Measurements from ENCODE around the gene GLYR1.

GLYR1 gene

GRCh38 chr16:4882000-4882632, 35.0 kb upstream of the GLYR1 start:
- Histone ChIP-seq H3K4me2 (ENCODE audit: low read length) (no peak overlapping the region), H3K36me3 (ENCODE audit: insufficient read depth, low read length) (peaks cover 86% of the 10 kb centered on the region), H3K9me2 (ENCODE audit: low read depth, low read length) (no peaks in the 10 kb centered on the region), H2AFZ (ENCODE audit: low read length) (no peak overlapping the region), H4K20me1 (ENCODE audit: insufficient read depth, low read length) (no peaks in the 10 kb centered on the region), H3F3A (ENCODE audit: insufficient read depth, low read length) (no peaks in the 10 kb centered on the region), H3K9me3 (ENCODE audit: low read length) (no peaks in the 10 kb centered on the region), H3K4me1 (ENCODE audit: insufficient read depth, low read length, severe bottlenecking) (no peaks in the 10 kb centered on the region), H3K9ac (ENCODE audit: low read length) (no peak overlapping the region), H3K4me3 (ENCODE audit: low read depth, low read length, poor library complexity, severe bottlenecking) (no peak overlapping the region), H3K79me2 (ENCODE audit: insufficient read depth, low read length) (no peaks in the 10 kb centered on the region), H3K27me3 (ENCODE audit: insufficient read depth, low read length) (no peaks in the 10 kb centered on the region), H3K27ac (ENCODE audit: low read depth, low read length, poor library complexity, severe bottlenecking) (no peak overlapping the region)
- TF ChIP-seq CTCF (IDR thresholded peaks at IDR 0.05; ENCODE audit: low read length) (no peak), EZH2 (IDR thresholded peaks at IDR 0.05; ENCODE audit: borderline replicate concordance, low read length) (no peak)

- Histone ChIP-seq H4K20me1 (ENCODE audit: insufficient read depth, low read length) (no peaks in the 10 kb centered on the region), H3K27ac (ENCODE audit: low read depth, low read length, poor library complexity, severe bottlenecking) (no peak overlapping the region), H3F3A (ENCODE audit: insufficient read depth, low read length) (no peaks in the 10 kb centered on the region), H3K36me3 (ENCODE audit: insufficient read depth, low read length) (peaks cover 91% of the 10 kb centered on the region), H3K79me2 (ENCODE audit: insufficient read depth, low read length) (no peaks in the 10 kb centered on the region), H3K4me1 (ENCODE audit: insufficient read depth, low read length, severe bottlenecking) (no peaks in the 10 kb centered on the region), H3K9ac (ENCODE audit: low read length) (no peak overlapping the region), H3K9me2 (ENCODE audit: low read depth, low read length) (no peaks in the 10 kb centered on the region), H2AFZ (ENCODE audit: low read length) (no peak overlapping the region), H3K4me2 (ENCODE audit: low read length) (no peak overlapping the region), H3K27me3 (ENCODE audit: insufficient read depth, low read length) (no peaks in the 10 kb centered on the region), H3K9me3 (ENCODE audit: low read length) (no peaks in the 10 kb centered on the region), H3K4me3 (ENCODE audit: low read depth, low read length, poor library complexity, severe bottlenecking) (no peak overlapping the region)
- TF ChIP-seq CTCF (IDR thresholded peaks at IDR 0.05; ENCODE audit: low read length): no peak
- no peak for TF ChIP-seq EZH2 (IDR thresholded peaks at IDR 0.05; ENCODE audit: borderline replicate concordance, low read length)
Observed at GRCh38 chr16:4880006-4880580, 33.0 kb upstream of the GLYR1 start.

- Histone ChIP-seq H3K4me3 (ENCODE audit: low read depth, low read length, poor library complexity, severe bottlenecking) (no peak overlapping the region), H3K79me2 (ENCODE audit: insufficient read depth, low read length) (no peaks in the 10 kb centered on the region), H3F3A (ENCODE audit: insufficient read depth, low read length) (no peaks in the 10 kb centered on the region), H3K27ac (ENCODE audit: low read depth, low read length, poor library complexity, severe bottlenecking) (no peak overlapping the region), H4K20me1 (ENCODE audit: insufficient read depth, low read length) (no peaks in the 10 kb centered on the region), H3K9me3 (ENCODE audit: low read length) (no peaks in the 10 kb centered on the region), H3K9me2 (ENCODE audit: low read depth, low read length) (no peaks in the 10 kb centered on the region), H3K4me2 (ENCODE audit: low read length) (no peak overlapping the region), H3K4me1 (ENCODE audit: insufficient read depth, low read length, severe bottlenecking) (no peaks in the 10 kb centered on the region), H3K9ac (ENCODE audit: low read length) (no peak overlapping the region), H3K36me3 (ENCODE audit: insufficient read depth, low read length) (peaks cover 93% of the 10 kb centered on the region), H3K27me3 (ENCODE audit: insufficient read depth, low read length) (no peaks in the 10 kb centered on the region), H2AFZ (ENCODE audit: low read length) (no peak overlapping the region)
- TF ChIP-seq EZH2 (IDR thresholded peaks at IDR 0.05; ENCODE audit: borderline replicate concordance, low read length) (no peak), CTCF (IDR thresholded peaks at IDR 0.05; ENCODE audit: low read length) (no peak)
Observed at GRCh38 chr16:4879049-4879448, 32.0 kb upstream of the GLYR1 start.

All from OCI-LY1 (cell line).